ENCODE data around the gene SLC32A1. TPM values are rescaled to one million over a fixed set of nuclear protein-coding genes. Genes with fewer than 3 reads are reported as not detected.

The SLC32A1 gene
- total RNA-seq, 1 donor from 2014 or later: not detected

GRCh38 chr20:38730167-38730988 lies 6.1 kb downstream of the SLC32A1 start:
- Histone ChIP-seq H3K4me1 (peaks cover 0 to 14% of the 10 kb centered on the region in 2 donors), H3K36me3 (no peaks in the 10 kb centered on the region), H3K27me3 (peaks cover 41% of the 10 kb centered on the region), H3K4me3 (peak overlapping the region; percentile 28 to 49), H3K9me3 (no peaks in the 10 kb centered on the region), H3K27ac (no peak overlapping the region)
- intact Hi-C loops (cut with DNase I): no loop called here
- no peak for DNase-seq (ENCODE audit: low spot score in 2 of 2)
- no peak for TF ChIP-seq CTCF (IDR thresholded peaks at IDR 0.05)

- intact Hi-C loops (cut with DNase I): no loop called here
- H3K27me3 ChIP-seq: peaks cover 35% of the 10 kb centered on the region
Observed at GRCh38 chr20:38730989-38731737, 6.9 kb downstream of the SLC32A1 start.

GRCh38 chr20:38731738-38732113 lies 7.4 kb downstream of the SLC32A1 start:
- Histone ChIP-seq H3K36me3 (no peaks in the 10 kb centered on the region), H3K9me3 (no peaks in the 10 kb centered on the region), H3K4me3 (no peak overlapping the region), H3K27ac (no peak overlapping the region), H3K4me1 (peaks cover 0 to 11% of the 10 kb centered on the region in 2 donors), H3K27me3 (peaks cover 33% of the 10 kb centered on the region)
- no peak for DNase-seq (ENCODE audit: low spot score in 2 of 2)
- intact Hi-C loops (cut with DNase I): no loop called here
- TF ChIP-seq CTCF (IDR thresholded peaks at IDR 0.05): no peak

More at GRCh38 chr20:38730989-38731737, 6.9 kb downstream of the SLC32A1 start:
- Histone ChIP-seq H3K9me3 (no peaks in the 10 kb centered on the region), H3K4me3 (peak overlapping the region; percentile 28 to 49), H3K4me1 (peaks cover 0 to 12% of the 10 kb centered on the region in 2 donors), H3K36me3 (no peaks in the 10 kb centered on the region), H3K27ac (no peak overlapping the region)
- DNase-seq (ENCODE audit: low spot score in 2 of 2): no peak
- TF ChIP-seq CTCF (IDR thresholded peaks at IDR 0.05): peak; percentile 70 to 96 (median 85)

DNA sequence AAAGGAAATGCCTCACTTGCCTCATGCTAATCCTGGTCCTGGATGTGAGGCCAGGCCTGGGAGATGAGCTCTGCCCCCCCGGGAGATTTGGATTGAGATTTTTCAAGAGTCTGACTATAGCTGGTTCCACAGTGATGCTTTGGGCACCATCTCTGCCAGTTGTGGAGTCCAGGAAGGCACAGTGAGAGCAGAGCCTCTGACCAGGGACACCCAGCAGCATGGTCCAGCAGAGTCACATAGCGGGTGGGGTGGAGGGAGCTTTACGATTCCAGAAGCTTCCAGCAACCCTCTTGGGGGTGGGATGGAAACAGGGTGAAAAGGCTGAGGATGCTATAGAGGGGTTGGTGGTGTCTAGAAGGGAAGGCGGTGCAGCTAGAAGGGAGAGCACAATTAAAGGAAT lies 8.7 kb downstream of the SLC32A1 start:
- intact Hi-C loops (cut with DNase I): no loop called here
- Histone ChIP-seq H3K27ac (no peak overlapping the region), H3K9me3 (no peaks in the 10 kb centered on the region)

DNA sequence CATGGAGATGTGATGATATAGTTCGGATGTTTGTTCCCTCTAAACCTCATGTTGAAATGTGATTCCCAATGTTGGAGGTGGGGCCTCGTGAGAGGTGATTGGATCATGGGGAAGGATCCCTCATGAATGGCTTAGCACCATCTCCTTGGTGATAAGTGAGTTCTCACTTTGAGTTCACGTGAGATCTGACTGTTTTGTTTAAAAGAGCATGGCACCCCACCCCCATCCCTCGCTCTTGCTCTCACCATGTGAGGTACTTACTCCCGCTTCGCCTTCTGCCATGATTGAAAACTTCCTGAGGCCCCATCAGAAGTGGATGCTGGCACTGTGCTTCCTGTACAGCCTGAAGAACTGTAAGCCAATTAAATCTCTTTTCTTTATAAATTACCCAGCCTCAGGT lies 10.9 kb downstream of the SLC32A1 start:
- Histone ChIP-seq H3K36me3 (no peaks in the 10 kb centered on the region), H3K27ac (no peak overlapping the region), H3K27me3 (peaks cover 10% of the 10 kb centered on the region), H3K4me3 (no peak overlapping the region), H3K9me3 (no peaks in the 10 kb centered on the region), H3K4me1 (peaks cover 0 to 11% of the 10 kb centered on the region in 2 donors)
- TF ChIP-seq CTCF (IDR thresholded peaks at IDR 0.05): no peak
- intact Hi-C loops (cut with DNase I): no loop called here
- no peak for DNase-seq (ENCODE audit: low spot score in 2 of 2)

More for the DNA sequence above, 8.7 kb downstream of the SLC32A1 start:
- TF ChIP-seq CTCF (IDR thresholded peaks at IDR 0.05): no peak
- Histone ChIP-seq H3K4me3 (no peak overlapping the region), H3K36me3 (no peaks in the 10 kb centered on the region), H3K27me3 (peaks cover 24% of the 10 kb centered on the region), H3K4me1 (peaks cover 0 to 11% of the 10 kb centered on the region in 2 donors)
- DNase-seq (ENCODE audit: low spot score in 2 of 2): no peak

All from ascending aorta (tissue), 2 donors.